Kidney (tissue), 14 donors: ENCODE measurements around the gene DNAH17. TPM values are rescaled to one million over a fixed set of nuclear protein-coding genes. Genes with fewer than 3 reads are reported as not detected.

Experiments used
- DNase-seq, 5 donors: peaks; one replicate each; pipeline ENCODE4 v3.0.0-alpha.2; 2013 to 2020
- FAIRE-seq: peaks from 2 replicates; lab custom pipeline; 2012; peaks lifted over from hg19 to GRCh38; lab: Jason Lieb, UNC
- H3K27ac ChIP-seq, 2 donors: one replicate each; pipeline ENCODE4 v1.7.0; 2013; ENCODE audit warnings: low read depth in 2 of 2, low read length in 2 of 2, inconsistent platforms in 1 of 2
- H3K27me3 ChIP-seq: one replicate; pipeline ENCODE4 v1.7.1; 2013; ENCODE audit warnings: low read length, inconsistent platforms; ENCODE audit not compliant: control insufficient read depth, insufficient read depth
- H3K36me3 ChIP-seq, 3 donors: one replicate each; pipeline versions ENCODE4 v1.7.0 to v1.7.1; 2013; ENCODE audit warnings: low read length in 3 of 3, control low read depth in 1 of 3, inconsistent platforms in 1 of 3; ENCODE audit not compliant: insufficient read depth in 3 of 3, control insufficient read depth in 2 of 3
- H3K4me1 ChIP-seq, 3 donors: one replicate each; pipeline versions ENCODE4 v1.7.0 to v1.7.1; 2013; ENCODE audit warnings: low read length in 3 of 3, inconsistent platforms in 1 of 3, low read depth in 1 of 3; ENCODE audit not compliant: control insufficient read depth in 2 of 3, insufficient read depth in 2 of 3
- H3K4me3 ChIP-seq, 3 donors: one replicate each; pipeline versions ENCODE4 v1.7.0 to v1.8.1; 2013; ENCODE audit warnings: low read length in 3 of 3, control low read depth in 1 of 3, inconsistent platforms in 1 of 3
- H3K9ac ChIP-seq, 3 donors: one replicate each; pipeline versions ENCODE4 v1.7.0 to v1.7.1; 2013; ENCODE audit warnings: low read length in 3 of 3, control low read depth in 1 of 3, inconsistent platforms in 1 of 3
- H3K9me3 ChIP-seq, 3 donors: one replicate each; pipeline versions ENCODE4 v1.7.0 to v1.7.1; 2013; ENCODE audit warnings: low read length in 3 of 3, control low read depth in 1 of 3, inconsistent platforms in 1 of 3; ENCODE audit not compliant: control insufficient read depth in 2 of 3, insufficient read depth in 1 of 3
- CTCF ChIP-seq: IDR thresholded peaks from 3 replicates; pipeline ENCODE4 v1.5.1; 2012; ENCODE audit warnings: mild to moderate bottlenecking, moderate library complexity, borderline replicate concordance; ENCODE audit not compliant: insufficient read depth; ENCODE audit errors: extremely low read depth
- intact Hi-C: fragments of 100-400 bp; cut with DNase I; formaldehyde crosslinking; loops from one replicate; pipeline ENCODE4 v1.11.1; 2022
- polyA plus RNA-seq: library from polyadenylated mRNA; stranded (reverse); fragments of 350-450 nt; fragmentation: Illumina TruSeq; extraction: RNeasy Lipid Tissue Mini Kit (QIAGEN cat#74804); gene quantifications from one replicate; pipeline ENCODE4 v1.2.3, GENCODE V29; 2014; ENCODE audit warnings: low read depth, low replicate concordance; ENCODE audit not compliant: insufficient read depth
- total RNA-seq: library from RNA; stranded (reverse); fragmentation: NEBNext Ultra II Directional; extraction: Animal tissue kit (Norgen Biotek cat#: 25700); gene quantifications from one replicate; pipeline ENCODE4 v1.2.1, GENCODE V29; 2021
- donor health status: control.
- donor health status: control.
- donor health status: control.
- donor health status: control.
- donor health status: control.
- donor health status: DM: yes; HTN: yes; CAD: no.
- donor health status: Normal renal cell carcinoma (clear cell type).

The DNAH17 gene
- total and polyA plus RNA-seq, 2 donors from 2014 or later: 0.09 to 0.17 TPM

- intact Hi-C loops: loop anchor here (5.0 kb wide), 1 partner anchor 129 kb away; no protein-coding TSS in a partner anchor
- Histone ChIP-seq H3K9ac (no peak overlapping the region), H3K4me3 (no peak overlapping the region), H3K4me1 (peaks cover 0 to 16% (median 0%) of the 10 kb centered on the region in 3 donors), H3K27ac (no peak overlapping the region), H3K27me3 (no peaks in the 10 kb centered on the region), H3K36me3 (peaks cover 0 to 30% (median 20%) of the 10 kb centered on the region in 3 donors), H3K9me3 (no peaks in the 10 kb centered on the region)
- DNase-seq (peak in 1 of 5 donors; percentile 46), FAIRE-seq (no peak)
- TF ChIP-seq CTCF: no peak
Observed at GRCh38 chr17:78421084-78421533, 156.1 kb downstream of the DNAH17 start.

DNA sequence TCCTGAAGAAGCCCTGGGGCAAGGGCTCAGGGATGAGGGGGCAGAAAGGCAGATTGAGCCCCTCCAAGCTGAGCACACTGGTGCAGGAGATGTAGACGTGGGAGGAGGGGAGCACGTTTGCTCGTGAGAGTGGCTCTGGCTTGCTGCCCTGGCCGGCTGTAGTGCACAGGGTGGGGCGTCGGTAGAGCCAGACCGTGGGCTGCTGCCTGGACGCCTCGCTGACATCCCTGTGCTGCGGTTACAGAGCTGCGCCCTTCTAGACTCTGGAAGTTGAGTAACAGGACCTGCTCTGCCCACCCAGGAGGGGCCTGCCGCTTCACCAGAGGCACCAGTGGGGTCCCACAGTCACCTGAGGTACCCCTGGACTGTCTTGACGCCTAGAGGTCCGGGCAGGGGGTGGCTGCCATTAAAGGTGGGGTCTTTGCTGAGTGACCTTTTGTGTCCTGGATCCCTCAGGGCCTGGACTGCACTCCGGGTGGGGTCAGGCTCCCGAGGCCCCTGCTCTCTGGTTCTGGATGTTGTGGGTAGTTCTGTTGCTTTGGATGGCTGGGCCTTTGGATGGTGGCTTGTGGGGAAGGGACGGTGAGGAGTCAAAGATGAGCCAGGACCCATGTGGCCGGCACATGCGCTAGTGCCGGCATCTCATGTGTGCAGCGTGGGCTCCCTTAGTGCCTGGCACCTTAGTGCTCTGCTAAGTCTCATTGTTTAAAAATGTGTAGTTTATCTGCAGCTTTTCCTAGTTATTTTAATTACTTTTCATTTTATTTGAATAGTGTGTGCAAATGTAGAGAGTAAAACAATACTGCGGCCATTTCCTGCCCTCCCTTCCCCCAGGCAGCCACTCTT is 157.0 kb downstream of the DNAH17 start:
- Histone ChIP-seq H3K36me3 (peaks cover 0 to 35% (median 20%) of the 10 kb centered on the region in 3 donors), H3K27me3 (no peaks in the 10 kb centered on the region), H3K9ac (no peak overlapping the region), H3K4me1 (peaks cover 0 to 22% (median 0%) of the 10 kb centered on the region in 3 donors), H3K4me3 (no peak overlapping the region), H3K9me3 (no peaks in the 10 kb centered on the region), H3K27ac (peak overlapping the region in 1 of 2 donors; percentile 44)
- intact Hi-C loops: loop anchor here (5.0 kb wide), 2 partner anchors 53 to 128 kb away; no protein-coding TSS in a partner anchor
- TF ChIP-seq CTCF: no peak
- FAIRE-seq: no peak
- DNase-seq: peak in 1 of 5 donors; percentile 73

GRCh38 chr17:78418326-78419026 is 158.7 kb downstream of the DNAH17 start:
- no peak for DNase-seq
- H3K9ac ChIP-seq: peak overlapping the region in 1 of 3 donors; percentile 12
- H3K4me1 ChIP-seq: peaks cover 0 to 31% (median 0%) of the 10 kb centered on the region in 3 donors
- no peak for FAIRE-seq
- H3K27ac ChIP-seq: peak overlapping the region in 1 of 2 donors; percentile 5
- intact Hi-C loops: loop anchor here (5.0 kb wide), 1 partner anchor 51 kb away; no protein-coding TSS in a partner anchor
- H3K27me3 ChIP-seq: no peaks in the 10 kb centered on the region
- H3K4me3 ChIP-seq: no peak overlapping the region
- no peaks in the 10 kb centered on the region for H3K9me3 ChIP-seq
- TF ChIP-seq CTCF: no peak
- peaks cover 0 to 25% (median 13%) of the 10 kb centered on the region in 3 donors for H3K36me3 ChIP-seq
